ENCODE measurements around the gene HHATL.

HHATL gene

GRCh38 chr3:42698216-42698910 lies 4.2 kb downstream of the HHATL start:
- DNase-seq (ENCODE audit: low spot score), result no peak

DNA sequence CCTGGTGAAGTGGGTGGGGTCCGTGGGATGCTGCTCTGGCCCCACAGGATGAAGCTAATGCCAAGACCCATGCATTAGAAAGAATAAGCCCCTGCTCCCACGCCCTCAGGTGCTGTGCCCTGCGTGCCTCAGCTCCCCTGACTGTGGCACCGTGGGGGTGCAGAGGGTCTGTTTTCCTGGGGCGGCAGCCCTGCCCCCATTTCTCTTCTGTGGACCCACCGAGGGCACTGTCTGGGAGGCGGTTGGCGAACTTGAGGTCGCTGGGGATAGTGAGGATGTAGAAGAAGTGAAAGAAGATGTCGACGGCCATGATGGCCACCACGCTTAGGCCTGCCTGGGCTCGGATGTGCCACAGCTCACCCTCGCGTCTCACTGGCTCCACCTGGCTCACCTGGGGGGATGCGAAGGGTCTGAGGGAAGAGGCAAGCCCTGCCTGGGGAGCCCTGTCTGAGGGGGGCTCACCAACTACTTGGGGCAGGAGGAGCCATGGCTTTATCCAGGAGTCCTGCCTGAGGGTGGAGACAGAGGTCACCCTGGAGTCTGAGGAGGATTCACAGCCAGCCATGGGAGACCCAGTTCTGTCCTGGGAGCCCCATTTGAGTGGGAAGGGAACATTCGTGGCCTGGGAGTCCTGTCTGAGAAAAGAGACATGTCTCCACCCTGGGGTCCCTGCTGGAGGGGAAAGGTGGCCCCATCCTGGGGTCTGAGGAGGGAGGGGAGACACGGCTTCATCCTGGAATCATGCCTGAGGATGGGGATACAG lies 5.1 kb downstream of the HHATL start:
- DNase-seq (ENCODE audit: low spot score), result no peak

- no peak for DNase-seq (ENCODE audit: low spot score)
These were observed 6.0 kb downstream of the HHATL start for GRCh38 chr3:42696356-42697288.

- DNase-seq (ENCODE audit: low spot score), result no peak
These were observed 8.2 kb downstream of the HHATL start for GRCh38 chr3:42694366-42694765.

DNA sequence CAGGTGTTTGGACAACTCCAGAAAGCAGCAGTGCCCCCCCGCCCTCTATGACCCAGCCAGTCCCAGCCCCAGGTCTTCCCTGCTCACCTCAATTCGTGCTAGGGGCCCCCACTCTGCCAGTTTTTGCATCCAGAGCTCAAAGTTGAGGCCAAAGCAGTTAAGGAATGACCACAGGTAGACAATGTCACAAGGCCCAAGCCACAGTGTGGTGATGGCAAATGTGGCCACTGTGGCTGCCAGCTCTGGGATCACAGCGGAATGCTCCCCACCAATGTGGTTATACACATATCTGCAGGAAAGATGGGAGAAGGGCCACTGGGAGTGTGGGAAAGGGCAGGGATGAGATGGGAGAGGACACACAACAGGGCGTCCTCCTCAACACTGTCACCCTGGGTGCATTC lies 9.1 kb downstream of the HHATL start:
- no peak for DNase-seq (ENCODE audit: low spot score)

DNA sequence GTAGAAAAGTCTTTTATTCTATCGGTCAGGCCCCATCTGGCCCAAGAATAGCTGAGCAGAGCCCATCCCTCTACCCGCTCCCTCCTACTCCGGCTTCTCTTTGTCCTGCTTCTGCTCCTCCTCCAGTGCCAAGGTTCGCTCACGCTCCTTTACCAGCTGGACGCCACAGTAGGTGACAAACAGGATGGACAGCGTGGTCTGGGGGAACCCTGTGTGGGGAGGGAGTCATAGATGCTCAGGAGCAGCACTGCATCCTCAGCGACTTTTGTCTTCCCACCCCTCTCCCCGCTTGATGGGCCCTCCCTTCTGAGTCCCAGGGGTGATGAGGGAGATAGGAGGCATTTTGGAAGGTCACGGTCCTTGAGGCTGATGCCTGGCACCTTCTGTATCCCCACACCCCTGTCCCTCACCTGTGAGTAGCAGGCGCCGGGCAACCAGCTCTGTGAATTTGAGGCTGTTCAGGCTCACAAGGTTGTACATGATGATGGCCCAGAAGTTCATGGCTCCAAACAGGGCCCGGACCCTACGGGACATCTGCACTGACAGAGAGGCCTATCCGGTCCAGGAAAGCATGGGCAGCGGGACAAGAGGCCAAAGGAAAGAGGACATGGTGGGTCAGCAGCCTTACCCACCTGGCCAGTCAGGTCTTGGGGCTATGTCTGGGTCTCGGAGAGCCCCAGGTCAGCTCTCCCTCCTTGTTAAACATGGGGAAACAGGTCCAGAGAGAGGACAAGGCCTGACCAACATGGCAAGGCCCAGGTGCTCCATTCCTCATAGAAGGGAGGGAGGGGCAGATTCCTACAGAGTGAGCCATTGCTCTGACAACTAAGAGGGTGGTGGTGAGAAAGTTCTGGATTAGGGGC lies 9.7 kb downstream of the HHATL start:
- no peak for DNase-seq (ENCODE audit: low spot score)

DNA sequence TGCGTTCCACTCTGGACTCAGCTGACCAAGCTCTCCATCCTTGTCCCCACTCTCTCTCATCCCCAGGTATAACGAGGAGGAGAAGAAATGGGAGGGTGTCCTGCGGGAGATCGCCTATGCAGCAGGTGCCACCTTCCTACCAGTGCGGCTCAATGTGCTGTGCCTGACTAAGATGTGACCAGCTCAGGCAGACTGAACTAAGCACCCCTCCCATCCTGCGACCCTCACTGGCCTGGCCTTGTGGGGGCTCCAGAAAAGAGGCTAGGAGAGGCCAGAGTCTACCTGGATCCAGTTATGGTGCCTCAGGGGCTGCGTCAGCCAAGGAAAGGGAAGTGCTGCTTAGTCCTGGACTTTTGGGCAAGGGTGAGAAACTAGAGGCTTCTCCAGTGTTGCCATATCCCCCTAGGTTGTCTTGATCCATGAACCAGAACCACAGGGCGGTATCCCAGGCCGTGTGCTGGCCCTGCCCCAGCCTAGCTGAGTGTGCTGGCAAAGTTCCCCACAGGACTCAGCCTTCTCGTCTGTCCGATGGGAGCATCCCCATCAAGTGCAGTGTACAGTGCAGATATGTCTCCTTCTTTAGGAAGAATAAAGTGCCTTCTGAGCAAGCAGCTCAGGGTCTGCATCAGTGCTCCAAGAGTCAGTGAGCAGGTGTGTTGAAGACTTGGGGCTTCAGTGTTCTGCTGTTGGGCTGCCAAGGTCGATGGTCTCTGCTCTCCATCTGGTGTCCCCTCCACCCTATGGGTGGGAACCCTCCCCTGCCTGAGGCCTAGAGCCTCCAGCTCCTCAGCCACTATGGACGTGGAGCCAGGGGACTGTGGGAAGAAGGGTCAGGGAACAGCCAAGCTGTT lies 10.6 kb downstream of the HHATL start:
- DNase-seq (ENCODE audit: low spot score), result no peak

GRCh38 chr3:42690766-42691680 lies 11.6 kb downstream of the HHATL start:
- no peak for DNase-seq (ENCODE audit: low spot score)

DNA sequence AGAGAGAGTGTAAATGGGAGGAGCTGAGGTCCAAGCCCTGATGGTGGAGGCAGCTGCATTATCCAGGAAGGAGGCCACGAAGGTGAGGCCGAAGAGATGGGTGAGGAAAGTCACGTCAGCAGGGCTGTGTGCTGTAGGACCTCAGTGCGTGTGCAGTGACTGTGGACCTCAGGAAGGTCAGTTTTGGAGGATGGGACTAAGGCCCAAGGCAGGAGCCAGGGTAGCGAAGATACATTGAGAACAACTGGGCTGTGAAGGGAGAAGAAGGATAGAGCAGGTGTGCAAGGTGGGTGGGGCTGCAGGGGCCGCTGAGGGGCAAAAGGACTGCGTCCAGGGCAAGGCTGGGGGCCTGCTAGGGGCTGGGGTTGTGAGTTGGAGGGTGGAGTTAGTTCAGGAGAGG lies 12.4 kb downstream of the HHATL start:
- DNase-seq (ENCODE audit: low spot score), result no peak

GRCh38 chr3:42689421-42690014 lies 13.1 kb downstream of the HHATL start:
- no peak for DNase-seq (ENCODE audit: low spot score)

- DNase-seq (ENCODE audit: low spot score), result no peak
These were observed 13.8 kb downstream of the HHATL start for GRCh38 chr3:42688487-42689420.

GRCh38 chr3:42688016-42688415 lies 14.6 kb downstream of the HHATL start:
- DNase-seq (ENCODE audit: low spot score), result no peak

- no peak for DNase-seq (ENCODE audit: low spot score)
These were observed 15.6 kb downstream of the HHATL start for GRCh38 chr3:42686832-42687650.

GRCh38 chr3:42685891-42686820 lies 16.4 kb downstream of the HHATL start:
- no peak for DNase-seq (ENCODE audit: low spot score)

DNA sequence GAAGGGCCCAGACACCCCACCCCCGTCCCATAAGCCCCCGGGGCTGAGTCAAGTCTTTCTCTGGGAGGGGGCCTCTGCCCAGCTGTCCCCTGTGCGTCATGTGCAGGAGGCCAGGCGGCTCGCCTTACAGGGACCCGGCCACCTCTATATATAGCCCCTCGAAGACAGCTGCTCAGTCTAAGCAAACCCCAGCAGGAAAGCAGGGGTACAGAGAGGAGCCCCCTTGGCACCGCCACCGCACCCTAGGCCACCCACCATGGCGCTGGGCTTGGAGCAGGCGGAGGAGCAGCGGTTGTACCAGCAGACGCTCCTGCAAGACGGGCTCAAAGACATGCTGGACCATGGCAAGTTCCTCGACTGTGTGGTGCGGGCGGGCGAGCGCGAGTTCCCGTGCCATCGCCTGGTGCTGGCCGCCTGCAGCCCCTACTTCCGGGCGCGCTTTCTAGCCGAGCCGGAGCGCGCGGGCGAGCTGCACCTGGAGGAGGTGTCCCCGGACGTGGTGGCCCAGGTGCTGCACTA lies 17.2 kb downstream of the HHATL start, which contains the start of gene KLHL40:
Gene KLHL40, plus strand, starts transcription at position 175 of the 519 bp plus-strand sequence. Its CDS starts 82 bp downstream, at position 257.
- DNase-seq (ENCODE audit: low spot score), result no peak
